ENCODE data around the gene MTMR3. TPM values are rescaled to one million over a fixed set of nuclear protein-coding genes. Genes with fewer than 3 reads are reported as not detected.
"Not testable (repeated sequence)": the region's sequence is repeated elsewhere in the genome, so short reads cannot be mapped to it uniquely, and the experiment has no call there.

The MTMR3 gene
- total RNA-seq, 1 donor from 2014 or later, result 51.7 TPM

GRCh38 chr22:30056015-30056414 is 173.0 kb downstream of the MTMR3 start:
- H3K36me3 Mint-ChIP-seq (ENCODE audit: unreplicated experiment), result peaks cover 21% of the 10 kb centered on the region
- no peak for DNase-seq
- H3K4me3 Mint-ChIP-seq (ENCODE audit: unreplicated experiment), result no peak overlapping the region
- H3K27ac Mint-ChIP-seq (ENCODE audit: unreplicated experiment), result no peak overlapping the region
- TF ChIP-seq CTCF (IDR thresholded peaks at IDR 0.05; ENCODE audit: partially characterized antibody, unreplicated experiment), result no peak
- no peaks in the 10 kb centered on the region for H3K4me1 Mint-ChIP-seq (ENCODE audit: low read depth, unreplicated experiment)
- no peaks in the 10 kb centered on the region for H3K27me3 Mint-ChIP-seq (ENCODE audit: unreplicated experiment)
- H3K9me3 Mint-ChIP-seq (ENCODE audit: unreplicated experiment), result peaks cover 8% of the 10 kb centered on the region

GRCh38 chr22:30057375-30057774 is 174.4 kb downstream of the MTMR3 start:
- peaks cover 8% of the 10 kb centered on the region for H3K9me3 Mint-ChIP-seq (ENCODE audit: unreplicated experiment)
- H3K27ac Mint-ChIP-seq (ENCODE audit: unreplicated experiment), result no peak overlapping the region
- H3K36me3 Mint-ChIP-seq (ENCODE audit: unreplicated experiment), result peaks cover 21% of the 10 kb centered on the region
- no peaks in the 10 kb centered on the region for H3K27me3 Mint-ChIP-seq (ENCODE audit: unreplicated experiment)
- H3K4me1 Mint-ChIP-seq (ENCODE audit: low read depth, unreplicated experiment), result no peaks in the 10 kb centered on the region
- DNase-seq, result no peak
- no peak for TF ChIP-seq CTCF (IDR thresholded peaks at IDR 0.05; ENCODE audit: partially characterized antibody, unreplicated experiment)
- no peak overlapping the region for H3K4me3 Mint-ChIP-seq (ENCODE audit: unreplicated experiment)

GRCh38 chr22:30059346-30060020 is 176.5 kb downstream of the MTMR3 start:
- not testable (repeated sequence) for H3K4me3 Mint-ChIP-seq (ENCODE audit: unreplicated experiment); DNase-seq; H3K27me3 Mint-ChIP-seq (ENCODE audit: unreplicated experiment); H3K27ac Mint-ChIP-seq (ENCODE audit: unreplicated experiment); H3K4me1 Mint-ChIP-seq (ENCODE audit: low read depth, unreplicated experiment)
- Mint-ChIP-seq H3K36me3 (ENCODE audit: unreplicated experiment) (peaks cover 32% of the 10 kb centered on the region), H3K9me3 (ENCODE audit: unreplicated experiment) (peaks cover 12% of the 10 kb centered on the region)

- Mint-ChIP-seq H3K36me3 (ENCODE audit: unreplicated experiment) (peaks cover 41% of the 10 kb centered on the region), H3K9me3 (ENCODE audit: unreplicated experiment) (peaks cover 14% of the 10 kb centered on the region)
- not testable (repeated sequence) for DNase-seq; H3K27ac Mint-ChIP-seq (ENCODE audit: unreplicated experiment); H3K27me3 Mint-ChIP-seq (ENCODE audit: unreplicated experiment); H3K4me1 Mint-ChIP-seq (ENCODE audit: low read depth, unreplicated experiment); H3K4me3 Mint-ChIP-seq (ENCODE audit: unreplicated experiment)
Observed at GRCh38 chr22:30061094-30061493, 178.1 kb downstream of the MTMR3 start.

GRCh38 chr22:30062259-30062658 is 179.3 kb downstream of the MTMR3 start:
- peaks cover 10% of the 10 kb centered on the region for H3K9me3 Mint-ChIP-seq (ENCODE audit: unreplicated experiment)
- no peak overlapping the region for H3K4me3 Mint-ChIP-seq (ENCODE audit: unreplicated experiment)
- TF ChIP-seq CTCF (IDR thresholded peaks at IDR 0.05; ENCODE audit: partially characterized antibody, unreplicated experiment), result no peak
- H3K27ac Mint-ChIP-seq (ENCODE audit: unreplicated experiment), result no peak overlapping the region
- peaks cover 34% of the 10 kb centered on the region for H3K36me3 Mint-ChIP-seq (ENCODE audit: unreplicated experiment)
- no peaks in the 10 kb centered on the region for H3K27me3 Mint-ChIP-seq (ENCODE audit: unreplicated experiment)
- H3K4me1 Mint-ChIP-seq (ENCODE audit: low read depth, unreplicated experiment), result no peaks in the 10 kb centered on the region
- DNase-seq, result no peak

GRCh38 chr22:30062950-30063349 is 180.0 kb downstream of the MTMR3 start:
- no peak for DNase-seq
- H3K4me3 Mint-ChIP-seq (ENCODE audit: unreplicated experiment), result no peak overlapping the region
- no peak overlapping the region for H3K27ac Mint-ChIP-seq (ENCODE audit: unreplicated experiment)
- no peaks in the 10 kb centered on the region for H3K4me1 Mint-ChIP-seq (ENCODE audit: low read depth, unreplicated experiment)
- H3K36me3 Mint-ChIP-seq (ENCODE audit: unreplicated experiment), result peaks cover 32% of the 10 kb centered on the region
- H3K27me3 Mint-ChIP-seq (ENCODE audit: unreplicated experiment), result no peaks in the 10 kb centered on the region
- TF ChIP-seq CTCF (IDR thresholded peaks at IDR 0.05; ENCODE audit: partially characterized antibody, unreplicated experiment), result no peak
- peaks cover 9% of the 10 kb centered on the region for H3K9me3 Mint-ChIP-seq (ENCODE audit: unreplicated experiment)
